CD14-positive monocyte (primary cell): ENCODE data around the gene ROBO3. TPM values are rescaled to one million over a fixed set of nuclear protein-coding genes. Genes with fewer than 3 reads are reported as not detected.

Experiments
- DNase-seq, 3 donors: peaks; one replicate each; pipeline ENCODE4 v3.0.0-alpha.2; 2011 to 2022
- H2AFZ ChIP-seq: 2 replicates; pipeline ENCODE4 v1.6.0; 2012; ENCODE audit warnings: mild to moderate bottlenecking, low read depth, low read length, inconsistent platforms; ENCODE audit not compliant: insufficient read depth, poor library complexity, severe bottlenecking
- H3K27ac ChIP-seq, 2 donors: 1 replicate in 1 of 2; 2 replicates in 1 of 2; pipeline ENCODE4 v1.5.1; 2012 to 2013; ENCODE audit warnings: low read length in 2 of 2, control low read depth in 1 of 2, inconsistent platforms in 1 of 2, low read depth in 1 of 2, mild to moderate bottlenecking in 1 of 2
- H3K27me3 ChIP-seq, 2 donors: one replicate each; pipeline versions ENCODE4 v1.6.0 to v1.6.1; 2011 to 2013; ENCODE audit warnings: low read length in 2 of 2; ENCODE audit not compliant: control insufficient read depth in 2 of 2, insufficient read depth in 2 of 2
- H3K36me3 ChIP-seq, 2 donors: replicated peaks in 1 of 2; 1 replicate in 1 of 2; 2 replicates in 1 of 2; pipeline versions ENCODE4 v1.5.1 to v1.6.1; 2012 to 2013; ENCODE audit warnings: low read length in 2 of 2, control low read depth in 1 of 2, inconsistent platforms in 1 of 2, mild to moderate bottlenecking in 1 of 2; ENCODE audit not compliant: insufficient read depth in 2 of 2, control insufficient read depth in 1 of 2
- H3K4me1 ChIP-seq, 2 donors: 1 replicate in 1 of 2; 2 replicates in 1 of 2; pipeline versions ENCODE4 v1.5.1 to v1.6.1; 2012 to 2013; ENCODE audit warnings: low read length in 2 of 2, control low read depth in 1 of 2, inconsistent platforms in 1 of 2, mild to moderate bottlenecking in 1 of 2, moderate library complexity in 1 of 2; ENCODE audit not compliant: insufficient read depth in 2 of 2, control insufficient read depth in 1 of 2
- H3K4me2 ChIP-seq: replicated peaks from 2 replicates; pipeline ENCODE3; 2012; ENCODE audit warnings: low read length, moderate library complexity, mild to moderate bottlenecking; ENCODE audit not compliant: poor library complexity, severe bottlenecking; ENCODE audit errors: extremely low read depth
- H3K4me3 ChIP-seq, 3 experiments: fragments of 200-600 bp in 1 of 3; sonication (generic) in 1 of 3; replicated peaks in 1 of 3; 1 replicate in 2 of 3; 2 replicates in 1 of 3; pipeline ENCODE4 v1.5.1; 2011 to 2013; ENCODE audit warnings: low read length in 3 of 3, mild to moderate bottlenecking in 3 of 3, control low read depth in 2 of 3, low read depth in 2 of 3, inconsistent platforms in 1 of 3, moderate library complexity in 1 of 3
- H3K79me2 ChIP-seq: 2 replicates; pipeline ENCODE4 v1.6.0; 2012; ENCODE audit warnings: mild to moderate bottlenecking, control low read depth, inconsistent platforms, low read length, moderate library complexity; ENCODE audit not compliant: insufficient read depth
- H3K9ac ChIP-seq: 2 replicates; pipeline ENCODE4 v1.6.0; 2017; ENCODE audit warnings: low read length, mild to moderate bottlenecking; ENCODE audit not compliant: insufficient read depth, poor library complexity, severe bottlenecking
- H3K9me3 ChIP-seq, 2 donors: replicated peaks in 1 of 2; 1 replicate in 1 of 2; 2 replicates in 1 of 2; pipeline versions ENCODE4 v1.5.1 to v1.6.1; 2012 to 2013; ENCODE audit warnings: low read length in 2 of 2, control low read depth in 1 of 2; ENCODE audit not compliant: control insufficient read depth in 1 of 2, insufficient read depth in 1 of 2
- H4K20me1 ChIP-seq: 2 replicates; pipeline ENCODE4 v1.6.0; 2012; ENCODE audit warnings: mild to moderate bottlenecking, low read length, control low read depth, moderate library complexity; ENCODE audit not compliant: insufficient read depth
- H3K27ac Mint-ChIP-seq, 7 donors: one replicate each; pipeline ENCODE4 v1.8.0; 2020; ENCODE audit warnings: mild to moderate bottlenecking in 7 of 7, mixed read lengths in 7 of 7, moderate library complexity in 6 of 7, inconsistent platforms in 2 of 7
- H3K27me3 Mint-ChIP-seq, 3 donors: one replicate each; pipeline ENCODE4 v1.8.0; 2021 to 2022; ENCODE audit warnings: low read depth in 3 of 3, mild to moderate bottlenecking in 3 of 3, mixed read lengths in 3 of 3, moderate library complexity in 3 of 3, inconsistent platforms in 1 of 3
- H3K36me3 Mint-ChIP-seq, 2 donors: one replicate each; pipeline ENCODE4 v1.8.0; 2020; ENCODE audit warnings: mixed read lengths in 2 of 2, inconsistent platforms in 1 of 2, mild to moderate bottlenecking in 1 of 2
- H3K4me1 Mint-ChIP-seq: one replicate; pipeline ENCODE4 v1.8.0; 2020; ENCODE audit warnings: mild to moderate bottlenecking, mixed read lengths
- H3K4me3 Mint-ChIP-seq, 2 donors: one replicate each; pipeline ENCODE4 v1.8.0; 2020; ENCODE audit warnings: mild to moderate bottlenecking in 2 of 2, mixed read lengths in 2 of 2, moderate library complexity in 1 of 2
- H3K9me3 Mint-ChIP-seq, 7 donors: one replicate each; pipeline ENCODE4 v1.8.0; 2020 to 2022; ENCODE audit warnings: mixed read lengths in 7 of 7, mild to moderate bottlenecking in 6 of 7, moderate library complexity in 6 of 7, inconsistent platforms in 2 of 7
- WGBS: methylation state at CpG from one replicate; pipeline ENCODE4 v1.1.5; 2013; ENCODE audit warnings: missing lambda C conversion rate; ENCODE audit not compliant: insufficient coverage; 5-methylcytosine and 5-hydroxymethylcytosine counted together
- intact Hi-C, 2 donors: fragments of 100-400 bp; cut with micrococcal nuclease; formaldehyde crosslinking; loops; one replicate each; pipeline versions ENCODE4 v1.15.0 to v1.15.1; 2023
- polyA plus RNA-seq, 3 donors: library from polyadenylated mRNA; depleted of rRNA in 1 of 3; unstranded in 2 of 3; stranded (reverse) in 1 of 3; fragments of 300-500 nt in 2 of 3; fragments of >200 nt in 1 of 3; fragmentation: Illumina TruSeq in 2 of 3; gene quantifications; 1 replicate in 2 of 3; 2 replicates in 1 of 3; pipeline ENCODE4 v1.2.3, GENCODE V29; 2012 to 2021
- TF ChIP-seq, protein P1 (sequence below): fragments of 200-600 bp; IDR thresholded peaks from one replicate; pipeline ENCODE4 v1.8.0; 2022; ENCODE audit warnings: antibody characterized with exemption, mild to moderate bottlenecking

Gene ROBO3
- polyA plus RNA-seq, 3 donors: 0.39 to 11.6 (median 0.81) TPM

DNA sequence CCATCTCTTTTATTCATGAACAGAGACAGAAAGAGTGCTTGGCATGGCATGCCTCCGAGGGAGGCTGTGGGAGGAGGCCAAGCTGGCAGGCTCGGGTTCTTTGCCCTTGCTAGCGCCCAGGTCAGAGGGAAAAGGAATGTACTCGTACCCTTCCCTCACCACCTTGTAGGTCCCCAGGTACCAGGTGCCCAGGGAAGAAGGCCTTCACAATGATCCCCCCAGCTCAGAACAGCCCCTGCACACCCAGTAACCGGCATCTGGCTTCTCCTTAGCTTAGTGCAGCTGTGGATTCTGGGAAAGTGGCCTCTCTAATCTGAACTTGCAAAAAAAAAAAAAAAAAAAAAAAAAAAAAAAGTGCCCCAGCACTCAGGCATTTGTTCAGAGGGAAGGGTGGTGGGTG lies 55.1 kb downstream of the ROBO3 start:
- Histone ChIP-seq H3K4me1 (peaks cover 4 to 10% of the 10 kb centered on the region in 2 donors), H3K4me2 (peak overlapping the region; percentile 76), H3K27me3 (peaks cover 10 to 13% of the 10 kb centered on the region in 2 donors), H3K79me2 (no peaks in the 10 kb centered on the region), H4K20me1 (no peaks in the 10 kb centered on the region), H3K36me3 (no peaks in the 10 kb centered on the region), H2AFZ (peak overlapping the region; percentile 92), H3K9ac (no peak overlapping the region), H3K27ac (no peak overlapping the region), H3K4me3 (peak overlapping the region in 1 of 3 experiments; percentile 67), H3K9me3 (peaks cover 0 to 6% of the 10 kb centered on the region in 2 donors)
- Mint-ChIP-seq H3K27ac (no peak overlapping the region), H3K36me3 (no peaks in the 10 kb centered on the region), H3K4me1 (peaks cover 20% of the 10 kb centered on the region), H3K4me3 (peak overlapping the region; percentile 21 to 57), H3K27me3 (peaks cover 19 to 25% (median 22%) of the 10 kb centered on the region in 3 donors), H3K9me3 (peaks cover 0 to 12% (median 9%) of the 10 kb centered on the region in 7 donors)
- DNase-seq: no peak
- 100% methylated on average over 3 of the region's 5 CpGs for WGBS
- TF ChIP-seq, protein P1, sequence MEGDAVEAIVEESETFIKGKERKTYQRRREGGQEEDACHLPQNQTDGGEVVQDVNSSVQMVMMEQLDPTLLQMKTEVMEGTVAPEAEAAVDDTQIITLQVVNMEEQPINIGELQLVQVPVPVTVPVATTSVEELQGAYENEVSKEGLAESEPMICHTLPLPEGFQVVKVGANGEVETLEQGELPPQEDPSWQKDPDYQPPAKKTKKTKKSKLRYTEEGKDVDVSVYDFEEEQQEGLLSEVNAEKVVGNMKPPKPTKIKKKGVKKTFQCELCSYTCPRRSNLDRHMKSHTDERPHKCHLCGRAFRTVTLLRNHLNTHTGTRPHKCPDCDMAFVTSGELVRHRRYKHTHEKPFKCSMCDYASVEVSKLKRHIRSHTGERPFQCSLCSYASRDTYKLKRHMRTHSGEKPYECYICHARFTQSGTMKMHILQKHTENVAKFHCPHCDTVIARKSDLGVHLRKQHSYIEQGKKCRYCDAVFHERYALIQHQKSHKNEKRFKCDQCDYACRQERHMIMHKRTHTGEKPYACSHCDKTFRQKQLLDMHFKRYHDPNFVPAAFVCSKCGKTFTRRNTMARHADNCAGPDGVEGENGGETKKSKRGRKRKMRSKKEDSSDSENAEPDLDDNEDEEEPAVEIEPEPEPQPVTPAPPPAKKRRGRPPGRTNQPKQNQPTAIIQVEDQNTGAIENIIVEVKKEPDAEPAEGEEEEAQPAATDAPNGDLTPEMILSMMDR: no peak
- intact Hi-C loops: no loop called here

DNA sequence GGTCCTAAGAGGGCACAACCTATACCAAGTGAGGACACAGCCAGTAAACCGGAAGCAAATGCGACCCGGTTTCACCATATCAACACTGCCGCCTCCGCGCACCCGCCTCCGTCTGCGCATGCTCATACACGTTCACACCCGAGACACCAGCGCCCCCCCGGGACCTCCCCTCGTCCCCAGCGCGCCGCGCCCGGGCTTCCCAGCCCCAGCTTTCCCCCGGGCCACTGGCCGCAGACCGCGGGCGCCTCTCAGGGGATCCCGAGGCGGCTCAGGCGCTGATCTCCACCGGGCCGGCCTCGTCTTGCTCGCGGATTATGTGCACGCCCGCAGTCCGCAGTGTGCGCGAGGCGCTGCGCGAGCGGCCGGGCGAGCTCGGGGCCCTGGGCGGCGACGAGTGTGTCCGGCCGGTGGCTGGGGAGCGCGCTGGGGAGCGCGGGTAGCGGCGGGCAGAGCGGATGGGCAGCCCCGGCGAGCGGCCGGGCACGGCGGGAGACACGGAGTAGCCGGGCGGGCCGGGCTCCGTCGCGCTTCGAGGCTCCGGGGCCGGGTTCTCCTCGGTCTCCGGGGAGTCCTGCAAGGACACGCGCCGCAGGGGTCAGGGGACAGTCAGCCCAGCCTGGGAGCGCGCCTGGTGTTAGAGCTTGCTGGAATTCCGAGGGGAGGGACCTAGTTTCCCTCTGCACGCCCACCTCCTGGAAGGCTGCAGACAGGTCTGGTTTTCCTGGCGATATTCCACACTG lies 55.8 kb downstream of the ROBO3 start:
- TF ChIP-seq, protein P1: no peak
- H3K4me1 Mint-ChIP-seq: peaks cover 15% of the 10 kb centered on the region
- peak; percentile 44 to 76 (median 50) for DNase-seq
- Histone ChIP-seq H2AFZ (peak overlapping the region; percentile 92), H3K9ac (peak overlapping the region; percentile 27), H3K4me3 (peak overlapping the region in 2 of 3 experiments; percentile 33 to 67), H3K79me2 (no peaks in the 10 kb centered on the region), H3K27ac (no peak overlapping the region), H3K9me3 (peaks cover 0 to 6% of the 10 kb centered on the region in 2 donors), H3K27me3 (peaks cover 10 to 13% of the 10 kb centered on the region in 2 donors), H3K4me2 (peak overlapping the region; percentile 76), H3K36me3 (no peaks in the 10 kb centered on the region), H4K20me1 (no peaks in the 10 kb centered on the region), H3K4me1 (peaks cover 4 to 10% of the 10 kb centered on the region in 2 donors)
- intact Hi-C loops: no loop called here
- WGBS: 9% methylated on average over 77 of the region's 82 CpGs
- peaks cover 19 to 28% (median 22%) of the 10 kb centered on the region in 3 donors for H3K27me3 Mint-ChIP-seq
- peak overlapping the region; percentile 57 to 82 for H3K4me3 Mint-ChIP-seq
- no peaks in the 10 kb centered on the region for H3K36me3 Mint-ChIP-seq
- no peak overlapping the region for H3K27ac Mint-ChIP-seq
- peaks cover 0 to 12% (median 9%) of the 10 kb centered on the region in 7 donors for H3K9me3 Mint-ChIP-seq
